GM23338 (cell line): ENCODE measurements around the gene DPM1. TPM values are rescaled to one million over a fixed set of nuclear protein-coding genes. Genes with fewer than 3 reads are reported as not detected.

ENCODE experiments used
- ATAC-seq: fragments of 200-7000 bp; cut with Tn5 transposase; 3 replicates; pipeline ENCODE4 v1.9.1; 2020
- DNase-seq: peaks from one replicate; pipeline ENCODE4 v3.0.0-alpha.2; 2015; ENCODE audit warnings: low spot score
- H2AFZ ChIP-seq: fragments of 200-600 bp; sonication (generic); 2 replicates; pipeline ENCODE4 v1.8.0; 2016; ENCODE audit warnings: antibody characterized with exemption, mild to moderate bottlenecking, moderate library complexity
- H3F3A ChIP-seq: fragments of 200-600 bp; sonication (generic); replicated peaks from 2 replicates; pipeline ENCODE4 v1.8.0; 2017; ENCODE audit warnings: antibody characterized with exemption, mixed run types, low read depth
- H3K27ac ChIP-seq: fragments of 200-600 bp; sonication (generic); 2 replicates; pipeline ENCODE4 v1.6.1; 2016; ENCODE audit warnings: low read depth
- H3K27me3 ChIP-seq: fragments of 200-600 bp; sonication (generic); 2 replicates; pipeline ENCODE4 v1.8.0; 2016; ENCODE audit warnings: mild to moderate bottlenecking, mixed run types, moderate library complexity; ENCODE audit not compliant: insufficient read depth
- H3K36me3 ChIP-seq: fragments of 200-600 bp; sonication (generic); 2 replicates; pipeline ENCODE4 v1.8.0; 2016; ENCODE audit warnings: mild to moderate bottlenecking; ENCODE audit not compliant: insufficient read depth
- H3K4me1 ChIP-seq: fragments of 200-600 bp; sonication (generic); 2 replicates; pipeline ENCODE4 v1.8.0; 2016; ENCODE audit warnings: mild to moderate bottlenecking, moderate library complexity; ENCODE audit not compliant: insufficient read depth
- H3K4me2 ChIP-seq: fragments of 200-600 bp; sonication (generic); 2 replicates; pipeline ENCODE4 v1.7.1; 2017; ENCODE audit warnings: mixed run types
- H3K4me3 ChIP-seq: fragments of 200-600 bp; sonication (generic); 2 replicates; pipeline ENCODE4 v1.6.1; 2016; ENCODE audit warnings: mixed run types
- H3K79me2 ChIP-seq: fragments of 200-600 bp; sonication (generic); replicated peaks from 2 replicates; pipeline ENCODE4 v1.8.0; 2017; ENCODE audit warnings: mild to moderate bottlenecking; ENCODE audit not compliant: insufficient read depth
- H3K9me2 ChIP-seq: fragments of 200-600 bp; sonication (generic); 2 replicates; pipeline ENCODE4 v1.8.0; 2017; ENCODE audit not compliant: insufficient read depth
- H4K20me1 ChIP-seq: fragments of 200-600 bp; sonication (generic); replicated peaks from 2 replicates; pipeline ENCODE4 v1.8.0; 2017; ENCODE audit warnings: mild to moderate bottlenecking; ENCODE audit not compliant: insufficient read depth
- H3K27ac Mint-ChIP-seq: 2 replicates; pipeline ENCODE4 v1.8.0; 2020; ENCODE audit warnings: inconsistent platforms, mild to moderate bottlenecking, moderate library complexity, mixed read lengths
- H3K27me3 Mint-ChIP-seq: 3 replicates; pipeline ENCODE4 v1.8.0; 2022; ENCODE audit warnings: low read depth, mild to moderate bottlenecking, moderate library complexity, mixed read lengths, inconsistent platforms; ENCODE audit not compliant: insufficient read depth, poor library complexity
- H3K36me3 Mint-ChIP-seq: 3 replicates; pipeline ENCODE4 v1.8.0; 2021; ENCODE audit warnings: low read depth, mild to moderate bottlenecking, inconsistent platforms, moderate library complexity, mixed read lengths
- H3K4me1 Mint-ChIP-seq: 3 replicates; pipeline ENCODE4 v1.8.0; 2020; ENCODE audit warnings: mild to moderate bottlenecking, inconsistent platforms, mixed read lengths
- H3K4me3 Mint-ChIP-seq: 3 replicates; pipeline ENCODE4 v1.8.0; 2021; ENCODE audit warnings: moderate library complexity, mild to moderate bottlenecking, inconsistent platforms, mixed read lengths
- H3K9me3 Mint-ChIP-seq: 3 replicates; pipeline ENCODE4 v1.8.0; 2020; ENCODE audit warnings: moderate library complexity, mild to moderate bottlenecking, inconsistent platforms, mixed read lengths
- CREB1 ChIP-seq: fragments of 250-450 bp; sonication (Bioruptor Pico); IDR thresholded peaks from 2 replicates; pipeline ENCODE4 v1.5.0; 2020; ENCODE audit warnings: low read depth, mild to moderate bottlenecking, moderate library complexity
- CTCF ChIP-seq, 2 experiments: fragments of 200-600 bp in 1 of 2; sonication (generic) in 1 of 2; conservative IDR thresholded peaks; 2 replicates each; pipeline versions ENCODE4 v1.5.1 to v1.6.1; 2016 to 2017; ENCODE audit warnings: antibody characterized with exemption in 2 of 2, low read depth in 2 of 2, mild to moderate bottlenecking in 2 of 2, moderate library complexity in 1 of 2
- ETS1 ChIP-seq: IDR thresholded peaks from 2 replicates; pipeline ENCODE4 v1.6.1; 2016; ENCODE audit warnings: antibody characterized with exemption
- EZH2 ChIP-seq: fragments of 200-600 bp; sonication (generic); IDR thresholded peaks from one replicate; pipeline ENCODE4 v1.8.0; 2017; ENCODE audit warnings: antibody characterized with exemption, mild to moderate bottlenecking, low read depth; ENCODE audit not compliant: unreplicated experiment
- EZH2phosphoT487 ChIP-seq: fragments of 200-600 bp; sonication (generic); IDR thresholded peaks from one replicate; pipeline ENCODE4 v1.8.1; 2018; ENCODE audit warnings: antibody characterized with exemption; ENCODE audit not compliant: unreplicated experiment
- JUNB ChIP-seq: IDR thresholded peaks from one replicate; pipeline ENCODE4 v1.6.1; 2016; ENCODE audit warnings: antibody characterized with exemption; ENCODE audit not compliant: unreplicated experiment
- NANOG ChIP-seq: IDR thresholded peaks from 2 replicates; pipeline ENCODE4 v1.6.1; 2016; ENCODE audit warnings: antibody characterized with exemption, borderline replicate concordance
- POLR2AphosphoS5 ChIP-seq: IDR thresholded peaks from 2 replicates; pipeline ENCODE4 v1.6.1; 2016; ENCODE audit warnings: antibody characterized with exemption, low read depth
- REST ChIP-seq: IDR thresholded peaks from one replicate; pipeline ENCODE4 v1.6.1; 2018; ENCODE audit warnings: antibody characterized with exemption; ENCODE audit not compliant: unreplicated experiment
- STAT1 ChIP-seq: IDR thresholded peaks from one replicate; pipeline ENCODE4 v1.6.1; 2016; ENCODE audit warnings: antibody characterized with exemption; ENCODE audit not compliant: unreplicated experiment
- ZNF114 ChIP-seq: fragments of 250-450 bp; sonication (Bioruptor Pico); IDR thresholded peaks from 2 replicates; pipeline ENCODE4 v1.5.0; 2020; ENCODE audit warnings: mild to moderate bottlenecking, moderate library complexity
- ZNF331 ChIP-seq: fragments of 250-450 bp; sonication (Bioruptor Pico); IDR thresholded peaks from 2 replicates; pipeline ENCODE4 v1.5.0; 2020; ENCODE audit warnings: low read depth, mild to moderate bottlenecking, moderate library complexity
- ZNF462 ChIP-seq: fragments of 250-450 bp; sonication (Bioruptor Pico); IDR thresholded peaks from 2 replicates; pipeline ENCODE4 v1.5.0; 2020; ENCODE audit warnings: mild to moderate bottlenecking, moderate library complexity
- polyA plus RNA-seq: library from polyadenylated mRNA; unstranded; fragments of >200 nt; fragmentation: Nextera tagmentation; extraction: Ambion mirVana; gene quantifications from 2 replicates; pipeline ENCODE4 v1.2.1, GENCODE V29; 2016
- total RNA-seq: library from RNA; depleted of rRNA; stranded (reverse); fragments of >200 nt; shearing (Covaris generic); gene quantifications from 2 replicates; pipeline ENCODE4 v1.2.3, GENCODE V29; 2014

The DPM1 gene
- total and polyA plus RNA-seq, 2 experiments from 2014 or later, result 71.7 to 130 TPM

GRCh38 chr20:50885781-50886180 lies 72.6 kb downstream of the DPM1 start:
- Histone ChIP-seq H3K9me2 (no peaks in the 10 kb centered on the region), H3K79me2 (no peaks in the 10 kb centered on the region), H3K4me2 (no peak overlapping the region), H3K4me1 (no peaks in the 10 kb centered on the region; the same call in 1 of the 2 replicates), H4K20me1 (peaks cover 37% of the 10 kb centered on the region), H3K4me3 (no peak overlapping the region), H3K27ac (peak overlapping the region; percentile 59), H3K36me3 (peaks cover 14% of the 10 kb centered on the region; the same call in 1 of the 2 replicates), H3K27me3 (no peaks in the 10 kb centered on the region), H3F3A (peaks cover 32% of the 10 kb centered on the region), H2AFZ (no peak overlapping the region)
- Mint-ChIP-seq H3K36me3 (peaks cover 29% of the 10 kb centered on the region), H3K4me1 (no peaks in the 10 kb centered on the region; the same call in 1 of the 3 replicates), H3K9me3 (no peaks in the 10 kb centered on the region), H3K27ac (peak overlapping the region; percentile 18; the same call in 1 of the 2 replicates), H3K4me3 (no peak overlapping the region), H3K27me3 (peaks cover 6% of the 10 kb centered on the region)
- TF ChIP-seq EZH2 (no peak), NANOG (no peak), ETS1 (no peak), CREB1 (CRISPR knock-in tag) (no peak), CTCF (conservative IDR thresholded peaks at IDR 0.05; ENCODE audit: low read depth in 2 of 2) (no peak), POLR2AphosphoS5 (no peak), EZH2phosphoT487 (no peak), ZNF331 (no peak), STAT1 (no peak), ZNF114 (no peak), JUNB (no peak), ZNF462 (CRISPR knock-in tag) (no peak), REST (no peak)
- DNase-seq, result no peak
- ATAC-seq, result no peak; the same call in 1 of the 3 replicates
